ENCODE measurements around the gene DOCK2. TPM values are rescaled to one million over a fixed set of nuclear protein-coding genes. Genes with fewer than 3 reads are reported as not detected.
"Not testable (repeated sequence)": the region's sequence is repeated elsewhere in the genome, so short reads cannot be mapped to it uniquely, and the experiment has no call there.

The DOCK2 gene
- total RNA-seq, 1 donor = 167 TPM

DNA sequence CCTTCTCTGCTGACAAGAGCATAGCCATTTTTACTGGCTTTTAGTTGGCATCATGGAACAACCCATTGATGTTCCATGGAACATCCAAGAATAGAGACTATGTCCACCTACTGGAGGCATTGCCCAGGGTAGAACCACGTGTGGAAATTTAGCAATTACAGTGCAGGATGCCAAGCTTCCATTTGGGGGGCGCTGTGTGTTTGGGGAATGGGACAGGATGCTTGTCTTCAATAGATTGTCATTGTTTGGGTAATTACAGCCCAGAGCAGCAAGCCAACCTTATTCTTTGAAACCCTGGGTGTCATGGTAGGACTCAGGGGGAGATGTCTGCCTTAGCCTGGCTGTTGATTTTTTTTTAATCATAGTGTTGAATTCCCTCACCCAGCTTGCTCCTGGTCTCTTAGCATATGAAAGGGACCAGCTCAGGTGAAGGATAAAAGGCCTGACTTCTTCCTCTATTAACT lies 171.1 kb downstream of the DOCK2 start:
- no peak for DNase-seq (ENCODE audit: low read depth in 2 of 3, low spot score in 2 of 3)

GRCh38 chr5:169808880-169809279 lies 171.8 kb downstream of the DOCK2 start:
- DNase-seq (ENCODE audit: low read depth in 2 of 3, low spot score in 2 of 3) = not testable (repeated sequence)

DNA sequence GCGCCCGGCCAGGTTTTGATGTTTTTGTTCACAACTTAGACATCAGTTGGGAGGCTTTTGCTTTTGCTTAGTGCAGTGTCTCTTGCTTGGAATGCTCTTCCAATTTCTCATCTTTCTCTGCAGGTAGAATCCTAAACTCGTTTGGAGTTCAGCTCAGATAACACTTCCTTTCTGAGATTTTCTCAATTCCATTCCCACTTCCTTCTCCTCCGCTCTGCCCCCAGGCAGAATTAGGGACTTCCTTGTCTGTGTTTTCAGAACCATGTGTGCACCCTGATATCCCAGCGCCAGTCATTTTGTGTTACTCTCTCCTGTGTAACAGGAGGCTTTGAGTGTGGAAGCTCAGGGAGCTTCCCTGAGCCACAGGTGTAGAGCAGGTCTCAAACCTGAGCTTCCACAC lies 172.2 kb downstream of the DOCK2 start:
- no peak for DNase-seq (ENCODE audit: low read depth in 2 of 3, low spot score in 2 of 3)

- DNase-seq (ENCODE audit: low read depth in 2 of 3, low spot score in 2 of 3) = no peak
These were observed 173.4 kb downstream of the DOCK2 start for GRCh38 chr5:169810524-169810923.

DNA sequence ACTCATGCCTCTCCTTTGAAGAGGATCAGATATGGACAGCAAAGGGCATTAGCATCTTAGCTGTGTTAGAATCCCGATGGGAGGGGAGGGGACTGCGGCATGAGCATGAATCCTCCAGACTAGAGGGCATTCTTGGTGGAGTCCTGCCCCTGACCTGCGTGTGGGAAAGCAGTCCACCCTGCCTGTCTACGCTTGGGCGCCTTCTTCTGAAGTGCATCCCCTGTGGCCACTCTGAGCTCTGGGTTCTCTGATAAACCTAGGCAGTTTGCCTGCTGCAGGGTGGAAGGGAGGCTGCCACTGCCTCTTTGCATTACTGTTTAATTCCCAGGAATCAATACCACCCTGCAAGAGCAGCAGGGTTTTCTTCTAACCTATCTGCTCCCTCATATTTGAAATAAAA lies 173.9 kb downstream of the DOCK2 start:
- no peak for DNase-seq (ENCODE audit: low read depth in 2 of 3, low spot score in 2 of 3)

DNA sequence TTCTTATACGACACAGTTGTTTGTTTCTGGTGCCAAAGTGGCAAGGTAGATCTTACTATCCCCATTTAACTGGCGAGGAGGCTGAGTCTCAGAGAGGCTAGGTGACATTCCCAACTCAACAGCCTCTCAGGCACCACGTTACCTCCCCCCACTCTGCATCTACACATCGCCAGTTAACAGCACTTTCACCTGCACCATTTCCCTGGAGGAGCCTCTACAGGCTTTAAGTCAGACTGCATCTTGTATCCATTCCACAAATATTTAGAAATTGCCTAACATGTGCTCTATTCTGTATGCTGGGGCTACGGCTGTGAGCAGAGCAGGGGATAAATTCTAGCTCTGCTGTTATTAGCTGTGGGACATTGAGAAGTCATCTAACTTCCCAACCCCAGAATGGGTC lies 174.6 kb downstream of the DOCK2 start:
- no peak for DNase-seq (ENCODE audit: low read depth in 2 of 3, low spot score in 2 of 3)

GRCh38 chr5:169812786-169813185 lies 175.7 kb downstream of the DOCK2 start:
- DNase-seq (ENCODE audit: low read depth in 2 of 3, low spot score in 2 of 3) = no peak

DNA sequence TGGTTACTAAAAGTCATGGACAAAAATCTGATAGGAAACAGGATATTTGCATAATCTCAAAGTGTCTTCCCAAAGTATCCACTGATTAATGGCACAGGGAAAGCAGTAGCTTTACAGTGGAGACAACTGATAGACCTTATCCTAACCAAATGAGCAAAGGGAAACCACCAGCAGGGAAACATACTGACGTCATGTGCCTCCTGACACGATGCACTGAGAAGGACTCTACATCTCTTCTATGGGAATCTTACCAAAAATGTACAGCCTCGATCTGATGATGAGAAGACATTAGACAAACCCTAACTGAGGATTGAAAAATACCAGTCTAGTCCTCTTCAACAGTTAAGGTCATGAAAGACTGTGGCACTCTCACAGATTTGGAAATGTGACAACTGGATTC lies 177.0 kb downstream of the DOCK2 start:
- no peak for DNase-seq (ENCODE audit: low read depth in 2 of 3, low spot score in 2 of 3)

- no peak for DNase-seq (ENCODE audit: low read depth in 2 of 3, low spot score in 2 of 3)
These were observed 177.4 kb downstream of the DOCK2 start for GRCh38 chr5:169814522-169814921.

DNA sequence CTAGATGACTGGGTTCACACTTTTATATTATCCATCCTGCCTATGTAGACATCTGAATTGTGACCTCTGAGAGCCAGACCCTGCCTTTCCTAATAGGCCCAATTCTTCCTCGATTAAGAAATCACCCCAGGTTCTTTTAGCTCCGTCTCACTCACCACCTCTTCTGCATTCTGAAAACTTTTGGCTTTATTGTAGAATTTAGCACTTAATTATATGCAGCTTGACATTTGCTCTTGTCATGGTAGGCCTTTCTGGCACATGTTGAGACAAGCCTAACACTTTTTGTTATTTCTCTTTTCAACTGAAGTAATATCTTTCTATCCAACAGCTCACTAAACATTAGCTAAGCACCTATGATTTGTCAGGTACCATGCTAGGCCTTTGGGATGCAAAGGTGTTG lies 180.0 kb downstream of the DOCK2 start:
- DNase-seq (ENCODE audit: low read depth in 2 of 3, low spot score in 2 of 3) = no peak

- no peak for DNase-seq (ENCODE audit: low read depth in 2 of 3, low spot score in 2 of 3)
These were observed 189.5 kb downstream of the DOCK2 start for GRCh38 chr5:169826618-169827017.

GRCh38 chr5:169827769-169828168 lies 190.7 kb downstream of the DOCK2 start:
- DNase-seq (ENCODE audit: low read depth in 2 of 3, low spot score in 2 of 3) = no peak

GRCh38 chr5:169828385-169828784 lies 191.3 kb downstream of the DOCK2 start:
- no peak for DNase-seq (ENCODE audit: low read depth in 2 of 3, low spot score in 2 of 3)

GRCh38 chr5:169831331-169831730 lies 194.3 kb downstream of the DOCK2 start:
- DNase-seq (ENCODE audit: low read depth in 2 of 3, low spot score in 2 of 3) = no peak

DNA sequence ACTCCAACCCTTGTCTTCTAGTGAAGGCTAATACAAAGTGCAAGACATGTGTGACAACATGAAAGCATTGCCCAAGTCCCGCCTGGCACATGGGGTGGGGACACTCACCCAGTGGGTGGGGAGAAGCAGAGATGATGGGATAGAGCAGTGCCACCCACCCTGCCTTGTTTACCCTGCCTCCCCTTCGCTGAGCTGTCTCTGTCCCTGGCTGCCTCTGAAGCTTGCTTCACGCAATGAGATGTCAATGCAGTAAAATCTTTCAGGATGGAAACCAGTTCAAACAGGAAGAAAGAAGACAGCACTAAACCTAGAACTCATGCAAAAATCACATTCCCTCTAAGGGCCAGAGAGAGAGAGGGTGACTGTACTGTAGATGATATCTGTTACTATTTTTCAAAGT lies 195.2 kb downstream of the DOCK2 start:
- DNase-seq (ENCODE audit: low read depth in 2 of 3, low spot score in 2 of 3) = no peak

GRCh38 chr5:169832845-169833244 lies 195.8 kb downstream of the DOCK2 start:
- no peak for DNase-seq (ENCODE audit: low read depth in 2 of 3, low spot score in 2 of 3)

GRCh38 chr5:169833681-169834292 lies 196.7 kb downstream of the DOCK2 start:
- DNase-seq (ENCODE audit: low read depth in 2 of 3, low spot score in 2 of 3) = not testable (repeated sequence)

GRCh38 chr5:169834540-169834939 lies 197.5 kb downstream of the DOCK2 start:
- DNase-seq (ENCODE audit: low read depth in 2 of 3, low spot score in 2 of 3) = not testable (repeated sequence)

GRCh38 chr5:169836835-169837536 lies 199.9 kb downstream of the DOCK2 start:
- DNase-seq (ENCODE audit: low read depth in 2 of 3, low spot score in 2 of 3) = no peak

DNA sequence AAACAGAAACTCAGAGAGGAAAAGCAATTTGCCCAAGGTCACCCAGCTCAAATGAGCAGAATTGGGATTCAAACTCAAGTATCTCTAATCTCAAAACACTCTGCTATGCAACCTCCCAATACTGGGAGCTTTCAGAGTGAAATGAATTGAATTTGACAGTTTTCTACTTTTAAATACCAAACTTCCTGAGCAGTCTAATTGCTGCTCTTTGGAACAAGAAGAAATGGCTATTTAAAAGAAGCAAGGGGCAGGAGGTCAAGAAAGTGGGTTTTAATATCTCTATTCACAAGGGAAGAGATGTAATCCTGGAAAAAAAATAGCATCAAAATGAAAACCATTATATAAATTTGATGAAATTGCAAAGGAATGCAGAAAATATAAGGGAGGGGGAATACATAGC lies 200.6 kb downstream of the DOCK2 start:
- no peak for DNase-seq (ENCODE audit: low read depth in 2 of 3, low spot score in 2 of 3)

GRCh38 chr5:169838688-169839087 lies 201.6 kb downstream of the DOCK2 start:
- no peak for DNase-seq (ENCODE audit: low read depth in 2 of 3, low spot score in 2 of 3)

DNA sequence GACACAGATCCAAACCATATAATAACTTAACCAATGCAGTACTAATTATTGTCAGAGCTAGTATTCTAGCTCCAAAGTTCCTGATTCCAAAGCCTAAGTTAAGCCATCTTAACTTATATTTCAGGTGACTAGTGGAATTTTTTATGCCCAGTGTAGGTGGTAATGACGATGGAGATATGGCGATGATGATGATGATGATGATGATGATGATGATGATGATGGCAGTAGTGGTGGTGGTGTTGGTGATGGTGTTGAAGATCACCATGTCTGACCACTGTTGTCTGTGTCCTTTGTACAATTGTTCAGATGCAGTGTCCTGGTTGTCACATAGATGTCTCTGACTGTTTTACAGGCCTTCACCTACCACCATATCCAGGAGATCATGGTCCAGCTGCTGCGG lies 203.3 kb downstream of the DOCK2 start:
- DNase-seq (ENCODE audit: low read depth in 2 of 3, low spot score in 2 of 3) = no peak

- no peak for DNase-seq (ENCODE audit: low read depth in 2 of 3, low spot score in 2 of 3)
These were observed 205.6 kb downstream of the DOCK2 start for GRCh38 chr5:169842699-169843098.
